GM12865 (cell line): ENCODE measurements around the gene ACP7.

Experiments used
- DNase-seq: peaks from one replicate; pipeline ENCODE4 v3.0.0; 2010; ENCODE audit warnings: low read depth
- H3K4me3 ChIP-seq: 2 replicates; pipeline ENCODE4 v1.5.1; 2011; ENCODE audit warnings: mild to moderate bottlenecking, low read depth, low read length, control low read depth
- TF ChIP-seq, protein P1 (sequence below): IDR thresholded peaks from 2 replicates; pipeline ENCODE4 v1.5.1; 2011; ENCODE audit warnings: low read length, control low read depth, low read depth, inconsistent platforms; ENCODE audit not compliant: insufficient read depth; ENCODE audit errors: missing control alignments

ACP7 gene

GRCh38 chr19:39074205-39074692, 9.9 kb upstream of the ACP7 start:
- TF ChIP-seq, protein P1, sequence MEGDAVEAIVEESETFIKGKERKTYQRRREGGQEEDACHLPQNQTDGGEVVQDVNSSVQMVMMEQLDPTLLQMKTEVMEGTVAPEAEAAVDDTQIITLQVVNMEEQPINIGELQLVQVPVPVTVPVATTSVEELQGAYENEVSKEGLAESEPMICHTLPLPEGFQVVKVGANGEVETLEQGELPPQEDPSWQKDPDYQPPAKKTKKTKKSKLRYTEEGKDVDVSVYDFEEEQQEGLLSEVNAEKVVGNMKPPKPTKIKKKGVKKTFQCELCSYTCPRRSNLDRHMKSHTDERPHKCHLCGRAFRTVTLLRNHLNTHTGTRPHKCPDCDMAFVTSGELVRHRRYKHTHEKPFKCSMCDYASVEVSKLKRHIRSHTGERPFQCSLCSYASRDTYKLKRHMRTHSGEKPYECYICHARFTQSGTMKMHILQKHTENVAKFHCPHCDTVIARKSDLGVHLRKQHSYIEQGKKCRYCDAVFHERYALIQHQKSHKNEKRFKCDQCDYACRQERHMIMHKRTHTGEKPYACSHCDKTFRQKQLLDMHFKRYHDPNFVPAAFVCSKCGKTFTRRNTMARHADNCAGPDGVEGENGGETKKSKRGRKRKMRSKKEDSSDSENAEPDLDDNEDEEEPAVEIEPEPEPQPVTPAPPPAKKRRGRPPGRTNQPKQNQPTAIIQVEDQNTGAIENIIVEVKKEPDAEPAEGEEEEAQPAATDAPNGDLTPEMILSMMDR: no peak
- DNase-seq: no peak
- no peak overlapping the region for H3K4me3 ChIP-seq

GRCh38 chr19:39074942-39075341, 9.2 kb upstream of the ACP7 start:
- DNase-seq: no peak
- TF ChIP-seq, protein P1: no peak

GRCh38 chr19:39077323-39077722, 6.8 kb upstream of the ACP7 start:
- H3K4me3 ChIP-seq: no peak overlapping the region
- no peak for DNase-seq
- TF ChIP-seq, protein P1: no peak

More at GRCh38 chr19:39074942-39075341, 9.2 kb upstream of the ACP7 start:
- H3K4me3 ChIP-seq: no peak overlapping the region

DNA sequence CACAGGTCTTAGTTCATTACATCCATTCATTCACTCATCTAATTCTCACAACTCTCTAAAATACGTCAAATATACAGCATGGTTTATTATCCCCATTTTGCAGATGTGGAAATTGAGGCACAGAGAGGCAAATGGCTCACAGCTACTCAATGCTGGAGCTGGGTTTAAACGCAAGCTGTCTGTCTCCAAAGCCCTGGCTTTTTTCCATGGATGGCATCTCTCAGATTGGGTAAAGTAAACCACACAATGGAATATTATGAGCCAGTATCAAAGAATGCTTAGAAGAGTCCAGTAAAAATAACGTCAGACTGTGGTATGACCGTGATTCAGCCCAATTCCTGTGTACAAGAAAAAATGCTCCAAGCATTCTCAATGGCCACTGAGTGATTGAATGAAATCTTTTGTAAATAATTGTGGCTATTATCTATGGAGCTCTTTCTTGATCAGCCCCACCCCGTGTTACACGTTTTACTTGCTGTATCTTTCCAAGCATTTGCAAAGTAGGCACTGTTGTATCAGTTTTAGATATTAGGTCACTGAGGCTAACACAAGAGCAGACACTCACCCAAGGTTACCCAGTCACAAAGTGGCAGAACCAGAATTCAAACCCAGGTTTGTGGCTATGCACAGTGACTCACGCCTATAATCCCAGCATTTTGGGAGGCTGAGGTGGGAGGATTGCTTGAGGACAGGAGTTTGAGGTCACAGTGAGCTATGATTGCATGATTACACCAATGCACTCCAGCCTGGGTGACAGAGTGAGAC, 5.5 kb upstream of the ACP7 start:
- TF ChIP-seq, protein P1: no peak
- no peak overlapping the region for H3K4me3 ChIP-seq
- DNase-seq: no peak

GRCh38 chr19:39080431-39080830, 3.7 kb upstream of the ACP7 start:
- H3K4me3 ChIP-seq: no peak overlapping the region
- DNase-seq: no peak
- TF ChIP-seq, protein P1: no peak

- DNase-seq: no peak
- H3K4me3 ChIP-seq: no peak overlapping the region
- TF ChIP-seq, protein P1: no peak
Observed at GRCh38 chr19:39082167-39082566, 2.0 kb upstream of the ACP7 start.
